Measurements from ENCODE around the gene TMEM117. TPM values are rescaled to one million over a fixed set of nuclear protein-coding genes. Genes with fewer than 3 reads are reported as not detected.
A peak's percentile ranks its signal among the peaks of the same experiment; 100 is the strongest.

Gene TMEM117
- total RNA-seq, 1 experiment from 2014 or later, result 0.90 TPM

DNA sequence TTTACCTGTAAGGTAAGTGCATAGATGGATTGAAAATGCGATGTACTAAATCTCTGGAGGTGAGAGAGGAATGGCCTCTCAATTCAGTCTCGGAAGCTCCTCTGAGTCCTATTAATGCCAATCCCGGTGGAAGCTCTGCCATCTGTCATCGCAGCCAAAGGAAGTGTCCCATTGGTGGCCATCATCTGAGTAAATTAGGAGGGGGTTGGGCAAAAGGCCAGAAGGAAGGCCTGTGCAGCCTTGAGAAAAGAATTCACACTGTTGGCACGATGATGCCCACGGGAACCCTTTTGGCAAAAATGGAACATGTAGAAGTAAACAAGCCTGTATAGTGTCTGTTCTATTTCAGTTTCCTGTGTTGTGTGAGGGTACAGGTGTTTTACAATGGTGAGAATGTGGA, 545.5 kb downstream of the TMEM117 start:
- Histone ChIP-seq H3K4me3 (ENCODE audit: insufficient read depth, low read depth, low read length) (no peak overlapping the region), H3K27me3 (ENCODE audit: control insufficient read depth, insufficient read depth, low read length) (no peaks in the 10 kb centered on the region), H3K36me3 (replicated peaks; ENCODE audit: control insufficient read depth, insufficient read depth, low read length) (no peaks in the 10 kb centered on the region)
- no peak for DNase-seq

DNA sequence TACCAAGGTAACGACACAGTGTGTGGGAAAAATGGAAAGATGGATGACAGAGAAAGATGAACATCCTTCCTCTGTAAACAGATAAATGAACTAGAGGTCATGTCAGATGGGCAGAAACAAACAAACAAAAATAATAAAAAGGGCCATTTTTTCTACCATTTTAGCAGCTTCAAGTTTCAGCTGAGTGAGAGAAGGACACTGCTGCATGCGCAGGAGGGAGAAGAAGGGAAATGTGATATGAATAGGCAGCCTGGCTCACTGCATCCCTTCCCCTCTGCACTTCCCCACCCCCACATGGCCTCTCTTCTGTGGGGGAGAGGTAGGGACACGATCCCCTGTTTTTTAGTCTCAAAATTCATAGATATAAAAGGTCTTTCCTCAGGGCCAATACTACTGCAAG, 548.3 kb downstream of the TMEM117 start:
- Histone ChIP-seq H3K27me3 (ENCODE audit: control insufficient read depth, insufficient read depth, low read length) (no peaks in the 10 kb centered on the region), H3K36me3 (replicated peaks; ENCODE audit: control insufficient read depth, insufficient read depth, low read length) (no peaks in the 10 kb centered on the region), H3K4me3 (ENCODE audit: insufficient read depth, low read depth, low read length) (no peak overlapping the region)
- DNase-seq, result no peak

DNA sequence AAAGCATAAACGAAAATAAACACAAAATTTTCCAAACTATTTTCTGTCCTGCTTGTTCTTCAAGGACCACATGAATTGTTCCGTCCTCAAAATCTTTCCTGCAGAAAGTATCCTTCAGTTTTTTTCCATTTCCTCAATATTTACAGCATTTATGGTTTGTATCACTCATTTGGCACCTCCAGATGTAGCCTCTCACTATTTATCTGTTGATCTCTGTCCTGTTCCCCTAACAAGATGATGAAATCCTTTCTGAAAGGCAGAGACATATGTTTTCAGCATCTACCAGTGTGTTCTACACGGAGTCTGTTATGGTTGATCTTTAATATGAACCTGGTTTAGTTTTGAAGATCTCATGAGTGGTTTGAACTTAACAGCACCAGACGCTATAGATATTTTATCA, 550.1 kb downstream of the TMEM117 start:
- Histone ChIP-seq H3K27me3 (ENCODE audit: control insufficient read depth, insufficient read depth, low read length) (no peaks in the 10 kb centered on the region), H3K4me3 (ENCODE audit: insufficient read depth, low read depth, low read length) (no peak overlapping the region), H3K36me3 (replicated peaks; ENCODE audit: control insufficient read depth, insufficient read depth, low read length) (no peaks in the 10 kb centered on the region)
- DNase-seq, result no peak

DNA sequence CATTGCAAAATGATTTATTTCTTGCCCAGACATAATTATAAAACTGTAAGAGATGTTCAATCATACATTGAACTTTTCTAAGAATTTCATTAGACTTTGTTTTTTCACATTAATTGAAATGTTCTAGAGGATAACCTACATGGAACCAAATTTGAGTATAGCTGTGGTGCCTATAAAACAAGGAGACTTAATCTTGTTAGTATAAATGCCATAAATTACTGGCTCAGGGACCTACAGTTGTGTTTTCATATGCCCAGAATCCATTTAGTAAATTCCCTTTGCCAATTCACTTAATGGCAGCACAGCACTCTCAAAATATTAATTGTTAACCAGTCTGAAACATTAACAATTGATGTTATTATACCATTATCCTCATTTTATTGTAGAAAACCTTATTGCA, 551.7 kb downstream of the TMEM117 start:
- H3K36me3 ChIP-seq (replicated peaks; ENCODE audit: control insufficient read depth, insufficient read depth, low read length), result no peaks in the 10 kb centered on the region
- no peaks in the 10 kb centered on the region for H3K27me3 ChIP-seq (ENCODE audit: control insufficient read depth, insufficient read depth, low read length)
- no peak for DNase-seq
- no peak overlapping the region for H3K4me3 ChIP-seq (ENCODE audit: insufficient read depth, low read depth, low read length)

DNA sequence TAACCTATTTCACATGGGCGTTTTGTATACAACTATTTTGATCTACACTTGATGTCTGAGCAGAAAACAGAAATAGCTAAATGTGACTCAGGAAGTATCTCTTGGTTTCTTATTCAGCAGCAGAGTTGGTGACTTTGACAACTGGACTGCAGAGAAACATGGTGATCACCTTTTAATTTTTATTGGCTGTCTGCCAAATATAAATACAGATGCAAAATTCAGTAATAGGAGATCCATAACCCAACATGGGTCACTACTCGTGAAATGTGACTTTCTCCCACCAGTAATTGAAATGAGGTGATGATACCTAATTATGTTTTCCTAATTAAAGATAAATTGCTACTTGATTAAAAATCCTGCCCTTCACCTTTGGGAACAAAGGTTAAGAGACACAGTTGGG, 553.2 kb downstream of the TMEM117 start:
- Histone ChIP-seq H3K4me3 (ENCODE audit: insufficient read depth, low read depth, low read length) (no peak overlapping the region), H3K27me3 (ENCODE audit: control insufficient read depth, insufficient read depth, low read length) (no peaks in the 10 kb centered on the region), H3K36me3 (replicated peaks; ENCODE audit: control insufficient read depth, insufficient read depth, low read length) (no peaks in the 10 kb centered on the region)
- DNase-seq, result no peak

DNA sequence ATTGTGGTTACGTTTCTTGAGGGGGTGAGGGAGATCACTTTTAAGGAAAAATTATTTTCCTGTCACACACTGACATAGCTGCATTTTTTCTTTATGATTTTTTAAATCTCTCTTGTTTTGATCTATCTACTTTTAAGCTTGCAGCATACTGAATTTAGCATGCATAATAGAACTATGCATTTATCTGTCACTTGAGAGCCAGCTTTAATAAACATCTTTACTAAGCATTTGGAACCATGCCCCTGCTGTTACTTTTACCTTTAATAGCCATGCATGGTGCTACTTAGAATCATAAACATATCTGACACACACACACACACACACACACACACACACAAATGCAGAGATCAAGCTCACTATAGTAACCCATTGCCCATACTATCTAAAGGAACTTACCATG, 554.0 kb downstream of the TMEM117 start:
- no peaks in the 10 kb centered on the region for H3K27me3 ChIP-seq (ENCODE audit: control insufficient read depth, insufficient read depth, low read length)
- H3K36me3 ChIP-seq (replicated peaks; ENCODE audit: control insufficient read depth, insufficient read depth, low read length), result no peaks in the 10 kb centered on the region
- no peak for DNase-seq
- no peak overlapping the region for H3K4me3 ChIP-seq (ENCODE audit: insufficient read depth, low read depth, low read length)

DNA sequence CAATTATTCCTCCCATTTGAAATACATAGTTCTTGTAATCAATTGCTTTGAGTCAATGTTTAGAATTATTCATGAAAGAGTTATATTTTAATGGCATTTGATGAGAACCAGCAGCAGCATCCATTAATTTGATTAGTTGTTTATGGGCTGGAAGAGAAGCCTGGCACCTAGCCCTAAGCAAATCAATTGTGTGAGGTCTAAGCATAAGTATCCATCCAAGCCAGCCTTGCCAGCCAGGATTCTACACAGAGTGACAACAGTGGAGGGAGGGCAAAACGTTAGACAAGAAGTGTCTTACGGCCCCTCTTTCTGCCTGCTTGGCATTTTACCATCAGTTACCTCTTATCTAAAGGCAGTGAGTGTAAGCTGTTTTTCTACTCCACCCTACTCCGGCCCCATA, 561.8 kb downstream of the TMEM117 start:
- H3K4me3 ChIP-seq (ENCODE audit: insufficient read depth, low read depth, low read length), result no peak overlapping the region
- no peak for DNase-seq
- no peaks in the 10 kb centered on the region for H3K36me3 ChIP-seq (replicated peaks; ENCODE audit: control insufficient read depth, insufficient read depth, low read length)
- no peaks in the 10 kb centered on the region for H3K27me3 ChIP-seq (ENCODE audit: control insufficient read depth, insufficient read depth, low read length)

DNA sequence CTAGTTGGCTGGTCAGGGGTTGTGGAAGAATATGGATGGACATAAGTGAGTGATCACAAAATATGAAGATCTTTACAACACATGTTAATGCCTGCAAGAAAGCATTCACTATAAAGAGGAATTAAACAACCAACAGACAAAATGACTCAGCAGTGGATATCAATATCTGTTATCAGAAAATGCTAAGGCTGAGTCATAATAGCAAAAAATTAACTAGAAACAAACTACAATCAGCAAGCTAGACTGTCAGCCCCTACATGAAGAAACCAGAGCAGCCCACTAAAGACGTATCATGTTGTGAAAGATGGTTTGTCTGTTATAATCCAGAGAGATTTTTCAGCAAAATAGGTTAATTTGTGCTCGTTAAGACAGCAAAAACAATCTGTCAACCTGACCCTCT, 567.3 kb downstream of the TMEM117 start:
- H3K4me3 ChIP-seq (ENCODE audit: insufficient read depth, low read depth, low read length), result no peak overlapping the region
- DNase-seq, result no peak
- no peaks in the 10 kb centered on the region for H3K27me3 ChIP-seq (ENCODE audit: control insufficient read depth, insufficient read depth, low read length)
- no peaks in the 10 kb centered on the region for H3K36me3 ChIP-seq (replicated peaks; ENCODE audit: control insufficient read depth, insufficient read depth, low read length)

DNA sequence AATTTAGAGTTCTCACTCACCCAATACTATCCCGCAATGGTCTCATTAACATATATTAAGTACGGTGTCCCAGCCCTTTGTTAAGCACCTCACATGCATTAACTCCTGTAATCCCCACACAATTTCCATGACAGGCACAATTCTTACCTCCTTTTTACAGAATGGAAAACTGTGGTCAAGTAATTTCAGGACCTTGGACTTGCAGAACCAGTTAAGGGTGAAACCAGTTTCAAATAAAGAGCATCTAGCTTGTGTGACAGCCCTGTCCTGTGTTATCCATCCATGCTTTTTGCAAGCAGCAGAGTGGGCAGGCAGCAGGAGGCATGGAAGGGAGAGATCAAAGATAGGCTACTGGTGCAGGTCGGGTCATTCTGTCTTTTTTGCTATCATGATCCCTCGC, 569.4 kb downstream of the TMEM117 start:
- Histone ChIP-seq H3K27me3 (ENCODE audit: control insufficient read depth, insufficient read depth, low read length) (no peaks in the 10 kb centered on the region), H3K36me3 (replicated peaks; ENCODE audit: control insufficient read depth, insufficient read depth, low read length) (no peaks in the 10 kb centered on the region), H3K4me3 (ENCODE audit: insufficient read depth, low read depth, low read length) (no peak overlapping the region)
- peak; percentile 14 for DNase-seq

DNA sequence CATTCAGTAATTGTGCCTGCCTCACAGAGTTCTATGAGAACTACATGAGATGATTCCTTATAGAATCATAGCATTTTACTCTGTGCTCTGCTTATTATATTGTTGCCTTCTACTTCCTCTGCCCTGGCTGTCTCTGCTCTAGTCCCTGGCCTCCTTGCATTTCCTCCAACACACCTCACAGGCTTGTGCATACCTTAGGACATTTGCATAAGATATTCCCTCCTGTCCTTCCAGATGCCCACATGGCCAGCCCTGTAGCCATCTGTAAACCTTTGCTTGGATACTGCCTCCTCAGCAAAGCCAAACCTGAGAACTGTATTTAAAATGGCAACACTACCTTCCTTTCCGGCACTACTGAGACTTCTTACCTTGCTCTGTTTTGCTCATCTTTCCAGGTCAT, 586.7 kb downstream of the TMEM117 start:
- DNase-seq, result no peak
- H3K36me3 ChIP-seq (replicated peaks; ENCODE audit: control insufficient read depth, insufficient read depth, low read length), result no peaks in the 10 kb centered on the region
- H3K4me3 ChIP-seq (ENCODE audit: insufficient read depth, low read depth, low read length), result no peak overlapping the region
- no peaks in the 10 kb centered on the region for H3K27me3 ChIP-seq (ENCODE audit: control insufficient read depth, insufficient read depth, low read length)

DNA sequence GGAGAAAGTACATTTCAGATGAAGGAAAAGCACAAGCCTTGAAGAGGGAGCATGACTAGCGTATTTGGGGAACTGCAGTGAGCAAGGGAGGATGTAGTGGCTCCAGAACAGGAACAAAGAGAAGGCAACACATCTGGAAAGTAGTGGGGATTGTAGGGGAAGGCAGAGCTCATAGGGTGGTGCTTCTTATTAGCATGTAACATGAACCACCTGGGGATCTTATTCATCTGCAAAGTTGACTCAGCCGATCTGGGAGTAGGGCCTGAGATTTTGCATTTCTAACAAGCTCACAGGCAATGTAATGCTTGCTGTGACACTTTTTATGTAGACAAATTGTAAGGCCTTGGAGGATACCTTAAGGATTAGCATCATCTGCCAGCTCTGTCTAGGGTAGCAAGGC, 592.9 kb downstream of the TMEM117 start:
- no peaks in the 10 kb centered on the region for H3K27me3 ChIP-seq (ENCODE audit: control insufficient read depth, insufficient read depth, low read length)
- no peak overlapping the region for H3K4me3 ChIP-seq (ENCODE audit: insufficient read depth, low read depth, low read length)
- peak; percentile 43 for DNase-seq
- H3K36me3 ChIP-seq (replicated peaks; ENCODE audit: control insufficient read depth, insufficient read depth, low read length), result no peaks in the 10 kb centered on the region

DNA sequence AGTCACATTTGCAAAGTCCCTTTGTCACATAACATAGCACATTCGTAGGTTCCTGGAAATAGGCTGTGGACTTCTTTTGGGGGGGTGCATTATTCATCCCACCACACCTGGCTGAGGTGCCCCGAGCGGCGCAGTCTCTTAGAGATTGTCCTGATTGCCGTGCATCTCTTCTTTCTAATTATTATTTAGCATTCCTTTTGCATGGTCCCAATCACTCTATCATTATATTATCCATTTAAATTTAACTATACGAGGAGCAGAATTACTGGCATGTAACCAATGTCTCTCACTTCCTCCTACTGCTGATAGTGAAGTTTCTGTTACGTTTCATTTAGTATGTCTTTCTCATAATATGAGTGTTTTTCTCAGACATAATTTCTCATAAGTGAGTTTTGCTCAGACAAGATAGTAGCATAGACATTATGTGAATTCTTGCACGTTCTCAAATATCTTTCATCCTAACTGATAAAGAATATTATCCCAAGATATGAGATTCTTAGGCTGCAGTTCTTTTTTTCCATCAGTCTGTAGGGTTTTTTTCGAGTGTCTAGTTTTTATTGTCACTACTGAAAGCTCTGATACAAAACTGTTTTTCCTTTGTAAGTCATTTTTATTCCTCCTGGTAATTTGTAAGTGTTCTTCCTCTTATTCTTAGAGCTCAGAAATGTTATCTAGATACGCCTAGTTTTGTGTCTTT, 595.9 kb downstream of the TMEM117 start:
- Histone ChIP-seq H3K36me3 (replicated peaks; ENCODE audit: control insufficient read depth, insufficient read depth, low read length) (no peaks in the 10 kb centered on the region), H3K27me3 (ENCODE audit: control insufficient read depth, insufficient read depth, low read length) (no peaks in the 10 kb centered on the region), H3K4me3 (ENCODE audit: insufficient read depth, low read depth, low read length) (no peak overlapping the region)
- DNase-seq, result no peak

DNA sequence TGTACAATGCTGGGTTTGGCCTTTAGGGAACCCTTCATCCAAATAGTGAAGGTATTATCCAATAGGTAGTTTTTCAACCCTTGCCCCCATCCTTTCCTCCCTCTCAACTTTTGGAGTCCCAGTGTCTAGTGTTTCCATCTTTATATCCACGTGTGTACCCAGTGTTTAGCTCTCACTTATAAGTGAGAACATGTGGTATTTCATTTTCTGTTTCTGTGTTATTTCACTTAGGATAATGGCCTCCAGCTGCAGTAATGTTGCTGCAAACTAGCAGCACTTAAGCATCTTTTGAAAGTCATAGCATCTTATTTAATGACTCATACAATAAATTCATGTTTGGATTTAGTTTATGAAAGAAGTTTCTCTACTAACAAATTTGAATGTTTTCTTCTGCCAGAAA, 597.8 kb downstream of the TMEM117 start:
- Histone ChIP-seq H3K36me3 (replicated peaks; ENCODE audit: control insufficient read depth, insufficient read depth, low read length) (no peaks in the 10 kb centered on the region), H3K4me3 (ENCODE audit: insufficient read depth, low read depth, low read length) (no peak overlapping the region), H3K27me3 (ENCODE audit: control insufficient read depth, insufficient read depth, low read length) (no peaks in the 10 kb centered on the region)
- no peak for DNase-seq

DNA sequence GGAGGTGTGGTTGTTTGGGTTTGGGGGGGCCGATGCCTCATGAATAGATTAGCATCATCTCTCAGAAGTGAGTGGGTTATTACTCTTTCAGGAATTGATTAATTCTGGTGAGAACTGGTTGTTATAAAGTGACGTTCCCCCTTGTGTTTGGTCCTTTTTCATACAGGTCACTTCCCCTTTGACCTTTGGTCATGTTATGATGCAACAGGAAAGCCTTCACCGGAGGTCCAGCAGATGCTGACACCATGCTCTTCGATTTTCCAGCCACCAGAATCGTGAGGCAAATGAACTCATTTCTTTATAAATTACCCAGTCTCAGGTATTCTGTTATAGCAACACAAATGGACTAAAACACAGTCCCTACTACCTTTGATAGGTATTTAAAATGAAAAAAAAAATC, 600.9 kb downstream of the TMEM117 start:
- no peak for DNase-seq
- no peaks in the 10 kb centered on the region for H3K27me3 ChIP-seq (ENCODE audit: control insufficient read depth, insufficient read depth, low read length)
- H3K36me3 ChIP-seq (replicated peaks; ENCODE audit: control insufficient read depth, insufficient read depth, low read length), result no peaks in the 10 kb centered on the region
- H3K4me3 ChIP-seq (ENCODE audit: insufficient read depth, low read depth, low read length), result no peak overlapping the region
